Mucosa of rectum (tissue), 2 donors: ENCODE measurements around the gene CAMK2G.

ENCODE experiments used
- H3K27ac ChIP-seq, 2 donors: one replicate each; pipeline ENCODE4 v1.7.0; 2013; ENCODE audit warnings: inconsistent platforms in 2 of 2, low read depth in 2 of 2, low read length in 2 of 2
- H3K27me3 ChIP-seq, 2 donors: one replicate each; pipeline ENCODE4 v1.7.0; 2013; ENCODE audit warnings: low read length in 2 of 2; ENCODE audit not compliant: control insufficient read depth in 2 of 2, insufficient read depth in 2 of 2
- H3K36me3 ChIP-seq, 2 donors: one replicate each; pipeline ENCODE4 v1.7.0; 2013; ENCODE audit warnings: low read length in 2 of 2; ENCODE audit not compliant: control insufficient read depth in 2 of 2, insufficient read depth in 2 of 2
- H3K4me1 ChIP-seq, 2 donors: one replicate each; pipeline ENCODE4 v1.7.0; 2013; ENCODE audit warnings: low read length in 2 of 2, mild to moderate bottlenecking in 1 of 2; ENCODE audit not compliant: control insufficient read depth in 2 of 2, insufficient read depth in 2 of 2
- H3K4me3 ChIP-seq, 2 donors: one replicate each; pipeline ENCODE4 v1.7.0; 2013; ENCODE audit warnings: low read length in 2 of 2
- H3K9ac ChIP-seq, 2 donors: one replicate each; pipeline ENCODE4 v1.7.0; 2013; ENCODE audit warnings: low read length in 2 of 2, low read depth in 1 of 2, mild to moderate bottlenecking in 1 of 2
- H3K9me3 ChIP-seq, 2 donors: one replicate each; pipeline ENCODE4 v1.7.0; 2013; ENCODE audit warnings: low read length in 2 of 2; ENCODE audit not compliant: control insufficient read depth in 2 of 2
- donor health status: healthy.
- donor health status: Normal muscosa, but diverticular disease.

CAMK2G gene

GRCh38 chr10:73786512-73786885 lies 87.9 kb downstream of the CAMK2G start:
- H3K36me3 ChIP-seq, result peaks cover 25% of the 10 kb centered on the region in 2 donors
- no peaks in the 10 kb centered on the region for H3K9me3 ChIP-seq
- H3K9ac ChIP-seq, result peak overlapping the region; percentile 88 to 90
- peaks cover 24 to 29% of the 10 kb centered on the region in 2 donors for H3K4me1 ChIP-seq
- peak overlapping the region; percentile 80 to 98 for H3K4me3 ChIP-seq
- peak overlapping the region; percentile 88 to 90 for H3K27ac ChIP-seq
- H3K27me3 ChIP-seq, result no peaks in the 10 kb centered on the region

DNA sequence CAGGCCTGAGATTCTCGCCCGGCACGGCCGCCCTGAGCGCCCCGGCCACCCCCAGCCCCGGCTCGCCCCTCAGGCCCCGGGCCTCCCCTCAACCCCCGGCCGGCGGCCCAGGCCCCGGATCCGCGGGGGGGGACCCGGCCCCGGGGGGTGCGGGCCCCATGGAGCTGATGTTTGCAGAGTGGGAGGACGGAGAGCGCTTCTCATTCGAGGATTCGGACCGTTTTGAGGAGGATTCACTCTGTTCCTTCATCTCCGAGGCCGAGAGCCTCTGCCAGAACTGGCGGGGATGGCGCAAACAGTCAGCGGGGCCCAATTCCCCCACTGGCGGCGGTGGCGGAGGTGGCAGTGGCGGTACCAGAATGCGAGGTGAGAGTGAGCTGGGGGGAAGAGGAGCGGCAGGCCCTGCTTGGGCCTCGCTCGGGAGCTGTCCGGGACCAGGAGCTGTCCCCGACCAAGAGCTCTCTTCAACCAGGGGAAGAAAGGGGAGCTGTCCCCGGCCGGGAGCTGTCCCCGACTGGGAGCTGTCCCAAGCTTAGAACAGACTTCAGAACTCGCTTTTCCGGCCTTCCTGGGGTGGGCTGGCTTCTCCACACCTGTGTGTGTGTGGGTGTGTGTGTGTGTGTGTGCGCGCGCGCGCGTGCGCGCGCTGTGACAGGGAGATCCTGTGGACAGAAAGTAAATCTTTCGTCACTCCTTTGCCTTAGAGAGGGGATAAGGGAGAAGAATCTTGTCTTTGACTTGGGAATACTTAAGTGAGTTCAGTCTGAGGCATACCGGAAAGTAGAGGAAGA lies 88.4 kb downstream of the CAMK2G start:
- H3K27ac ChIP-seq, result peak overlapping the region; percentile 88 to 90
- peaks cover 24 to 33% of the 10 kb centered on the region in 2 donors for H3K4me1 ChIP-seq
- peak overlapping the region; percentile 88 to 90 for H3K9ac ChIP-seq
- no peaks in the 10 kb centered on the region for H3K27me3 ChIP-seq
- peak overlapping the region; percentile 80 to 98 for H3K4me3 ChIP-seq
- H3K9me3 ChIP-seq, result no peaks in the 10 kb centered on the region
- H3K36me3 ChIP-seq, result peaks cover 19% of the 10 kb centered on the region in 2 donors

- peak within 1 kb of the TSS; percentile 88 to 90 for H3K27ac ChIP-seq
- H3K36me3 ChIP-seq, result peaks cover 14 to 15% of the 10 kb centered on the region in 2 donors
- no peaks in the 10 kb centered on the region for H3K9me3 ChIP-seq
- H3K4me1 ChIP-seq, result peaks cover 24 to 38% of the 10 kb centered on the region in 2 donors
- peak within 1 kb of the TSS; percentile 80 to 98 for H3K4me3 ChIP-seq
- H3K9ac ChIP-seq, result peak within 1 kb of the TSS; percentile 88 to 90
- no peaks in the 10 kb centered on the region for H3K27me3 ChIP-seq
These were observed 89.1 kb downstream of the CAMK2G start, which contains the start of gene ZSWIM8 for GRCh38 chr10:73785211-73785720. ZSWIM8 (plus strand) TSS chr10:73785606; CDS start chr10:73785879, 273 bp downstream.

- H3K9me3 ChIP-seq, result no peaks in the 10 kb centered on the region
- H3K27me3 ChIP-seq, result no peaks in the 10 kb centered on the region
- peak overlapping the region in 1 of 2 donors; percentile 91 for H3K27ac ChIP-seq
- peaks cover 24 to 38% of the 10 kb centered on the region in 2 donors for H3K4me1 ChIP-seq
- peaks cover 0 to 9% of the 10 kb centered on the region in 2 donors for H3K36me3 ChIP-seq
- H3K4me3 ChIP-seq, result peak overlapping the region; percentile 85 to 90
- peak overlapping the region; percentile 92 to 93 for H3K9ac ChIP-seq
These were observed 91.6 kb downstream of the CAMK2G start for GRCh38 chr10:73782749-73783085.

DNA sequence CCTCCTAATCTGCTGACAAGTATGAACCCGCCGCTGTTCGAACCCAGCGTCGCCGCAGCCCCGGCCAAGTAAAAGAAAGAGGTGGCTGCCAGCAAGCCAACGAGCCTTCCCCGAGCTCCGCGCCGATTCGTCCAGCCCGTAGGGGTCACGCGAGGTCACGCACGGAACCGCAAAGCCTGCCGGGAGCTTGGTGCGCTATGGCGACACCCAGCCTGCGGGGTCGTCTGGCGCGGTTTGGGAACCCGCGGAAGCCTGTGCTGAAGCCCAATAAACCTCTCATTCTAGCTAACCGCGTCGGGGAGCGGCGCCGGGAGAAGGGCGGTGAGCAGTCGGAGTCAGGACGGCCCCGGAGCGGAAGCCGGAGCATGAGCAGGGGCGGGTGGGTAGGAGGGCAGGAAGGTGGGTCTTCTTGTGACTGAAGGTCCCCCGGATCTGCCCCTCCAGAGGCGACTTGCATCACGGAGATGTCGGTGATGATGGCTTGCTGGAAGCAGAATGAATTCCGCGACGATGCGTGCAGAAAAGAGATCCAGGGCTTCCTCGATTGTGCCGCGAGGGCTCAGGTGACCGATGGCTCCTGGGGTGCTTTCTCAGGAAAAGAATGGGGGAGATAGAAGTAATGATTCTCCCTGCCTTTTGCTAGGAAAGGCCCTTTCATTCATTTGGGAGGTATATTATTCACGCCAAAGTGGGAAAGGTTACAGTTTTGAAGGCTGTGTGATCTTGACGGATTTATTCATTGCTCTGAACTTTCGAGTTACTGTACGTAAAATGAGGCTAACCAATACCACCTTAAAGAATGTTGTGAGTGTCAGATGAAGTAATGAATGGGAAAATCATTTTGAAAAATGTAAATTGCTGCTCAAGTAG lies 92.2 kb downstream of the CAMK2G start, which contains the start of gene CHCHD1:
CHCHD1 (plus strand) TSS at position 170 of the 870 bp plus-strand sequence; CDS start at position 198, 28 bp downstream.
- Histone ChIP-seq H3K27me3 (no peaks in the 10 kb centered on the region), H3K27ac (peak within 1 kb of the TSS; percentile 90 to 91), H3K4me3 (peak within 1 kb of the TSS; percentile 85 to 90), H3K9ac (peak within 1 kb of the TSS; percentile 92 to 93), H3K36me3 (peaks cover 3 to 9% of the 10 kb centered on the region in 2 donors), H3K9me3 (no peaks in the 10 kb centered on the region), H3K4me1 (peaks cover 21 to 36% of the 10 kb centered on the region in 2 donors)

- peak overlapping the region; percentile 85 to 90 for H3K4me3 ChIP-seq
- peaks cover 3 to 12% of the 10 kb centered on the region in 2 donors for H3K36me3 ChIP-seq
- peaks cover 17 to 32% of the 10 kb centered on the region in 2 donors for H3K4me1 ChIP-seq
- H3K9me3 ChIP-seq, result no peaks in the 10 kb centered on the region
- peak overlapping the region; percentile 90 to 91 for H3K27ac ChIP-seq
- H3K9ac ChIP-seq, result peak overlapping the region; percentile 92 to 93
- H3K27me3 ChIP-seq, result no peaks in the 10 kb centered on the region
These were observed 92.8 kb downstream of the CAMK2G start for GRCh38 chr10:73781548-73781878.

DNA sequence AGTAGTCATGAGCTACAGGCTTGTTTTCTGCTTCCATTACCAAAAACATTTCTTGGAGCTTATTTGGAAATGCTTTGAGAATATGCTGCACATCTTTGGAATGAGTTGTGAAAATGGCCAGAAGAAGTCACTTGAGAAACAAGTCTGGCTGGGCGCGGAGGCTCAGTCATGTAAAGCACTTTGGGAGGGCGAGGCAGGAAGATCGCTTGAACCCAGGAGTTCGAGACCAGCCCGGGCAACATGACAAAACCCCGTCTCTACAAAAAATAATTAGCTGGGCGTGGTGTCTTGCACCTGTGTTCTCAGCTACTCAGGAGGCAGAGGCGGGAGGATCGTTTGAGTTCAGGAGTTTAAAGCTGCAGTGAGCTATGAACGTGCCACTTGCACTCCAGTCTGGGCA lies 93.4 kb downstream of the CAMK2G start:
- H3K27me3 ChIP-seq, result no peaks in the 10 kb centered on the region
- H3K9ac ChIP-seq, result peak overlapping the region; percentile 57 to 93
- H3K27ac ChIP-seq, result no peak overlapping the region
- H3K4me3 ChIP-seq, result peak overlapping the region; percentile 85 to 90
- H3K4me1 ChIP-seq, result peaks cover 14 to 27% of the 10 kb centered on the region in 2 donors
- H3K36me3 ChIP-seq, result peaks cover 5 to 12% of the 10 kb centered on the region in 2 donors
- H3K9me3 ChIP-seq, result no peaks in the 10 kb centered on the region

GRCh38 chr10:73780301-73780700 lies 94.1 kb downstream of the CAMK2G start:
- Histone ChIP-seq H3K4me3 (no peak overlapping the region), H3K27me3 (no peaks in the 10 kb centered on the region), H3K4me1 (peaks cover 14 to 29% of the 10 kb centered on the region in 2 donors), H3K9me3 (no peaks in the 10 kb centered on the region), H3K36me3 (peaks cover 11 to 18% of the 10 kb centered on the region in 2 donors), H3K9ac (no peak overlapping the region), H3K27ac (no peak overlapping the region)

DNA sequence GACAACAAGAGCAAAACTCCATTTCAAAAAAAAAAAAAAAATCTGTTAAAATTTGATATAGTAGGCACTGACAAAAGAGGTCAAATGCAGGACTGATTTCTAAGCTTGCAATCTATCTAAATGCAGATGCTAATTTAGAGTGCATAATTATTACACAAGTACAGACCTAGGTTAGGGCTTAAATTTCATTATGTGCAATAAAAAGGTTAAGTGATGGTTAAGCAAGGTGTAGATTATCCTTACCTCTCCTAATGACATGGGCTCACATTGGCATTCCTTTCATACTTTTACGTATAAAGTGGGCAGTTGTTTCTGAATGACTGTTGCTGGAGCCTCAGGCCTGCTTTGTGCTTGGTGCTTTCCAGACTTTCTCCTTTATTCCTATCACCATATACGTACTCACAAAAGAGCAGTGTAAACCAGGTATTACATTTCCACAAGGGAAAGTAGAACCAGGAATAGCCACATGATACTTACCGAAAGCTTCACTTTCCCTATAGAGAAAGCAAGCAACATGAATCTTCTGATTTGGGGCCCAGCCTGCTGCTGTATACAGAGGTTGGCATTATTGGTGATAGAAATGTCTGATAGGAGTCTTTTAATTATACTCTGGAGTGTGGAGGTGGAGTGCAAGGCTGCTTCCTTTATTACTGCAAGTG lies 94.7 kb downstream of the CAMK2G start:
- Histone ChIP-seq H3K4me3 (no peak overlapping the region), H3K4me1 (peaks cover 13 to 30% of the 10 kb centered on the region in 2 donors), H3K9ac (no peak overlapping the region), H3K9me3 (no peaks in the 10 kb centered on the region), H3K27ac (no peak overlapping the region), H3K27me3 (no peaks in the 10 kb centered on the region), H3K36me3 (peaks cover 15 to 18% of the 10 kb centered on the region in 2 donors)
